ENCODE results near the gene CHP2. TPM values are rescaled to one million over a fixed set of nuclear protein-coding genes. Genes with fewer than 3 reads are reported as not detected.

CHP2 gene
- total RNA-seq, 1 experiment from 2014 or later: not detected

Other genes starting within 250 kb of the CHP2 start
- gene GGA2, start 244.5 kb upstream of the CHP2 start, total RNA-seq (2014; rRNA removed; shearing (Covaris generic)): 66.7 and 80.4 TPM in 2 replicates
- 24.1 and 25.9 TPM in 2 replicates for gene EARS2, start 197.7 kb upstream of the CHP2 start, total RNA-seq (2014; rRNA removed; shearing (Covaris generic))
- gene UBFD1, start 197.3 kb upstream of the CHP2 start, total RNA-seq (2014; rRNA removed; shearing (Covaris generic)): 64.3 and 66.1 TPM in 2 replicates
- 158 and 165 TPM in 2 replicates for gene NDUFAB1, start 158.7 kb upstream of the CHP2 start, total RNA-seq (2014; rRNA removed; shearing (Covaris generic))
- gene PALB2, start 113.7 kb upstream of the CHP2 start, total RNA-seq (2014; rRNA removed; shearing (Covaris generic)): 21.9 and 25.9 TPM in 2 replicates
- gene DCTN5, start 113.6 kb upstream of the CHP2 start, total RNA-seq (2014; rRNA removed; shearing (Covaris generic)): 65.3 and 74.1 TPM in 2 replicates
- gene PLK1, start 76.1 kb upstream of the CHP2 start, total RNA-seq (2014; rRNA removed; shearing (Covaris generic)): 59.3 and 62.4 TPM in 2 replicates
- not detected in 2 replicates for gene ERN2, start 41.8 kb upstream of the CHP2 start, total RNA-seq (2014; rRNA removed; shearing (Covaris generic))
- not detected in 2 replicates for gene PRKCB, start 81.0 kb downstream of the CHP2 start, total RNA-seq (2014; rRNA removed; shearing (Covaris generic))